ENCODE data around the gene ARHGAP22.

Gene ARHGAP22

GRCh38 chr10:48478980-48479811 lies 125.7 kb downstream of the ARHGAP22 start:
- H3K27ac Mint-ChIP-seq: no peak overlapping the region
- H3K27me3 Mint-ChIP-seq: peaks cover 5% of the 10 kb centered on the region in 2 donors
- peaks cover 0 to 11% of the 10 kb centered on the region in 2 donors for H3K36me3 Mint-ChIP-seq
- H3K4me3 Mint-ChIP-seq: no peak overlapping the region
- ATAC-seq (replicated peaks): no peak
- H3K4me1 Mint-ChIP-seq: peaks cover 0 to 5% of the 10 kb centered on the region in 2 donors
- no peak for DNase-seq
- H3K9me3 Mint-ChIP-seq: no peaks in the 10 kb centered on the region

- peaks cover 5% of the 10 kb centered on the region in 2 donors for H3K27me3 Mint-ChIP-seq
- no peak for ATAC-seq (replicated peaks)
- H3K27ac Mint-ChIP-seq: no peak overlapping the region
- H3K4me1 Mint-ChIP-seq: peaks cover 0 to 5% of the 10 kb centered on the region in 2 donors
- no peaks in the 10 kb centered on the region for H3K9me3 Mint-ChIP-seq
- peaks cover 0 to 11% of the 10 kb centered on the region in 2 donors for H3K36me3 Mint-ChIP-seq
- DNase-seq: no peak
- no peak overlapping the region for H3K4me3 Mint-ChIP-seq
Observed at GRCh38 chr10:48478469-48478868, 126.4 kb downstream of the ARHGAP22 start.

- ATAC-seq (replicated peaks) (no peak), DNase-seq (no peak)
- Mint-ChIP-seq H3K27ac (no peak overlapping the region), H3K27me3 (peaks cover 5% of the 10 kb centered on the region in 2 donors), H3K9me3 (no peaks in the 10 kb centered on the region), H3K4me3 (no peak overlapping the region), H3K4me1 (peaks cover 0 to 5% of the 10 kb centered on the region in 2 donors), H3K36me3 (peaks cover 0 to 12% of the 10 kb centered on the region in 2 donors)
Observed at GRCh38 chr10:48477616-48478015, 127.3 kb downstream of the ARHGAP22 start.

- DNase-seq: no peak
- ATAC-seq (replicated peaks): no peak
- peaks cover 0 to 13% of the 10 kb centered on the region in 2 donors for H3K36me3 Mint-ChIP-seq
- H3K27ac Mint-ChIP-seq: no peak overlapping the region
- peaks cover 5% of the 10 kb centered on the region in 2 donors for H3K27me3 Mint-ChIP-seq
- H3K9me3 Mint-ChIP-seq: no peaks in the 10 kb centered on the region
- no peak overlapping the region for H3K4me3 Mint-ChIP-seq
- peaks cover 0 to 5% of the 10 kb centered on the region in 2 donors for H3K4me1 Mint-ChIP-seq
Observed at GRCh38 chr10:48477141-48477540, 127.7 kb downstream of the ARHGAP22 start.

GRCh38 chr10:48476279-48476982 lies 128.4 kb downstream of the ARHGAP22 start:
- peaks cover 0 to 5% of the 10 kb centered on the region in 2 donors for H3K4me1 Mint-ChIP-seq
- ATAC-seq (replicated peaks) (no peak), DNase-seq (no peak)
- no peak overlapping the region for H3K4me3 Mint-ChIP-seq
- H3K27ac Mint-ChIP-seq: peak overlapping the region; percentile 48
- peaks cover 5% of the 10 kb centered on the region in 2 donors for H3K27me3 Mint-ChIP-seq
- H3K36me3 Mint-ChIP-seq: peaks cover 0 to 13% of the 10 kb centered on the region in 2 donors
- H3K9me3 Mint-ChIP-seq: no peaks in the 10 kb centered on the region

GRCh38 chr10:48475943-48476278 lies 129.0 kb downstream of the ARHGAP22 start:
- no peak overlapping the region for H3K27ac Mint-ChIP-seq
- peaks cover 0 to 5% of the 10 kb centered on the region in 2 donors for H3K4me1 Mint-ChIP-seq
- H3K27me3 Mint-ChIP-seq: peaks cover 1 to 5% of the 10 kb centered on the region in 2 donors
- no peak overlapping the region for H3K4me3 Mint-ChIP-seq
- no peak for DNase-seq
- H3K9me3 Mint-ChIP-seq: no peaks in the 10 kb centered on the region
- ATAC-seq (replicated peaks): no peak
- H3K36me3 Mint-ChIP-seq: peaks cover 0 to 13% of the 10 kb centered on the region in 2 donors

- no peak for DNase-seq
- Mint-ChIP-seq H3K4me3 (no peak overlapping the region), H3K4me1 (peaks cover 0 to 5% of the 10 kb centered on the region in 2 donors), H3K36me3 (peaks cover 0 to 13% of the 10 kb centered on the region in 2 donors), H3K27me3 (peaks cover 0 to 5% of the 10 kb centered on the region in 2 donors), H3K27ac (no peak overlapping the region), H3K9me3 (no peaks in the 10 kb centered on the region)
- no peak for ATAC-seq (replicated peaks)
Observed at GRCh38 chr10:48474765-48475365, 130.0 kb downstream of the ARHGAP22 start.

- ATAC-seq (replicated peaks) (no peak), DNase-seq (no peak)
- Mint-ChIP-seq H3K36me3 (peaks cover 0 to 8% of the 10 kb centered on the region in 2 donors), H3K4me3 (no peak overlapping the region), H3K9me3 (no peaks in the 10 kb centered on the region), H3K27ac (no peak overlapping the region), H3K4me1 (peaks cover 0 to 5% of the 10 kb centered on the region in 2 donors), H3K27me3 (peaks cover 0 to 5% of the 10 kb centered on the region in 2 donors)
Observed at GRCh38 chr10:48473704-48474103, 131.2 kb downstream of the ARHGAP22 start.

GRCh38 chr10:48472501-48473069 lies 132.3 kb downstream of the ARHGAP22 start:
- H3K36me3 Mint-ChIP-seq: peaks cover 0 to 6% of the 10 kb centered on the region in 2 donors
- DNase-seq: no peak

GRCh38 chr10:48470893-48471805 lies 133.7 kb downstream of the ARHGAP22 start:
- DNase-seq (no peak), ATAC-seq (replicated peaks) (no peak)
- peaks cover 0 to 6% of the 10 kb centered on the region in 2 donors for H3K36me3 Mint-ChIP-seq
- no peaks in the 10 kb centered on the region for H3K9me3 Mint-ChIP-seq
- peaks cover 0 to 5% of the 10 kb centered on the region in 2 donors for H3K27me3 Mint-ChIP-seq
- H3K4me3 Mint-ChIP-seq: no peak overlapping the region
- H3K4me1 Mint-ChIP-seq: peaks cover 0 to 4% of the 10 kb centered on the region in 2 donors
- H3K27ac Mint-ChIP-seq: no peak overlapping the region

More at GRCh38 chr10:48472501-48473069, 132.3 kb downstream of the ARHGAP22 start:
- Mint-ChIP-seq H3K27me3 (peaks cover 0 to 5% of the 10 kb centered on the region in 2 donors), H3K4me3 (no peak overlapping the region), H3K4me1 (peaks cover 0 to 5% of the 10 kb centered on the region in 2 donors), H3K9me3 (no peaks in the 10 kb centered on the region), H3K27ac (no peak overlapping the region)
- no peak for ATAC-seq (replicated peaks)

GRCh38 chr10:48470115-48470892 lies 134.6 kb downstream of the ARHGAP22 start:
- no peak for DNase-seq
- peaks cover 0 to 2% of the 10 kb centered on the region in 2 donors for H3K36me3 Mint-ChIP-seq
- H3K27ac Mint-ChIP-seq: no peak overlapping the region
- H3K4me1 Mint-ChIP-seq: no peaks in the 10 kb centered on the region
- no peaks in the 10 kb centered on the region for H3K9me3 Mint-ChIP-seq
- no peak for ATAC-seq (replicated peaks)
- no peak overlapping the region for H3K4me3 Mint-ChIP-seq
- no peaks in the 10 kb centered on the region for H3K27me3 Mint-ChIP-seq

GRCh38 chr10:48469516-48470020 lies 135.3 kb downstream of the ARHGAP22 start:
- ATAC-seq (replicated peaks) (no peak), DNase-seq (no peak)
- Mint-ChIP-seq H3K27me3 (no peaks in the 10 kb centered on the region), H3K36me3 (peaks cover 0 to 2% of the 10 kb centered on the region in 2 donors), H3K27ac (no peak overlapping the region), H3K9me3 (no peaks in the 10 kb centered on the region), H3K4me1 (no peaks in the 10 kb centered on the region), H3K4me3 (no peak overlapping the region)

Measured in stimulated activated naive B cell treated with anti-CD40 and anti-IgM and Interleukin-4, amounts not matched to agents 10 μg/mL and 1 μg/mL and 100 μg/mL, for 72 hours (primary cell).